GM19193 (cell line): ENCODE measurements around the gene USP12.

Experiments used
- POLR2A ChIP-seq: IDR thresholded peaks from 4 replicates; pipeline ENCODE4 v1.6.1; 2011; ENCODE audit not compliant: insufficient read depth, insufficient read length; ENCODE audit errors: extremely low read depth

USP12 gene

GRCh38 chr13:27186295-27186694 is 14.7 kb upstream of the USP12 start:
- TF ChIP-seq POLR2A = no peak

GRCh38 chr13:27183561-27184147 is 12.0 kb upstream of the USP12 start:
- no peak for TF ChIP-seq POLR2A

- no peak for TF ChIP-seq POLR2A
These were observed 11.4 kb upstream of the USP12 start for GRCh38 chr13:27182844-27183497.

- no peak for TF ChIP-seq POLR2A
These were observed 10.4 kb upstream of the USP12 start for GRCh38 chr13:27182054-27182453.

- no peak for TF ChIP-seq POLR2A
These were observed 6.2 kb upstream of the USP12 start for GRCh38 chr13:27177852-27178251.

- no peak for TF ChIP-seq POLR2A
These were observed 5.1 kb upstream of the USP12 start for GRCh38 chr13:27176470-27177410.

- no peak for TF ChIP-seq POLR2A
These were observed 3.3 kb upstream of the USP12 start for GRCh38 chr13:27174766-27175455.

- no peak for TF ChIP-seq POLR2A
These were observed 858 bp upstream of the USP12 start for GRCh38 chr13:27172495-27172842.

- TF ChIP-seq POLR2A = peak; percentile 41
These were observed 350 bp upstream of the USP12 start for GRCh38 chr13:27171827-27172494.

GRCh38 chr13:27170516-27171243 is 931 bp downstream of the USP12 start:
- no peak for TF ChIP-seq POLR2A

- no peak for TF ChIP-seq POLR2A
These were observed 1.4 kb downstream of the USP12 start for GRCh38 chr13:27170221-27170515.

- TF ChIP-seq POLR2A = no peak
These were observed 2.5 kb downstream of the USP12 start for GRCh38 chr13:27168906-27169657.

- TF ChIP-seq POLR2A = no peak
These were observed 3.5 kb downstream of the USP12 start for GRCh38 chr13:27168086-27168485.
